H9 (cell line): ENCODE results near the gene STK38L. TPM values are rescaled to one million over a fixed set of nuclear protein-coding genes. Genes with fewer than 3 reads are reported as not detected.

Experiments
- DNase-seq: peaks from one replicate; pipeline ENCODE4 v3.0.0-alpha.2; 2017
- H2AFZ ChIP-seq: one replicate; pipeline ENCODE4 v1.6.1; 2013; ENCODE audit warnings: mild to moderate bottlenecking, low read length, control low read depth, moderate library complexity
- H2AK5ac ChIP-seq: 2 replicates; pipeline ENCODE4 v1.6.1; 2013; ENCODE audit warnings: low read length, control low read depth, mixed read lengths; ENCODE audit not compliant: insufficient read length
- H2BK120ac ChIP-seq: one replicate; pipeline ENCODE4 v1.6.1; 2013; ENCODE audit warnings: low read depth, mild to moderate bottlenecking, low read length, control low read depth, inconsistent platforms; ENCODE audit not compliant: poor library complexity, severe bottlenecking
- H2BK12ac ChIP-seq: 2 replicates; pipeline ENCODE4 v1.6.1; 2013; ENCODE audit warnings: low read length, control low read depth, mixed read lengths, low read depth; ENCODE audit not compliant: insufficient read length
- H2BK15ac ChIP-seq: 2 replicates; pipeline ENCODE4 v1.6.1; 2013; ENCODE audit warnings: low read depth, low read length, control low read depth
- H2BK20ac ChIP-seq: one replicate; pipeline ENCODE4 v1.6.1; 2013; ENCODE audit warnings: low read depth, mild to moderate bottlenecking, low read length, control low read depth, inconsistent platforms; ENCODE audit not compliant: poor library complexity, severe bottlenecking
- H2BK5ac ChIP-seq: 2 replicates; pipeline ENCODE4 v1.6.1; 2013; ENCODE audit warnings: low read length, control low read depth, mixed read lengths; ENCODE audit not compliant: insufficient read length
- H3K14ac ChIP-seq: 2 replicates; pipeline ENCODE4 v1.6.1; 2013; ENCODE audit warnings: low read length, control low read depth; ENCODE audit not compliant: insufficient read depth
- H3K18ac ChIP-seq: 2 replicates; pipeline ENCODE4 v1.6.1; 2013; ENCODE audit warnings: low read depth, mild to moderate bottlenecking, mixed read lengths, low read length, control low read depth; ENCODE audit not compliant: insufficient read length
- H3K23ac ChIP-seq: 2 replicates; pipeline ENCODE4 v1.6.1; 2013; ENCODE audit warnings: low read length, control low read depth, mixed read lengths, low read depth; ENCODE audit not compliant: insufficient read length
- H3K23me2 ChIP-seq: 2 replicates; pipeline ENCODE4 v1.6.1; 2013; ENCODE audit warnings: low read depth, mild to moderate bottlenecking, mixed read lengths, low read length, control low read depth; ENCODE audit not compliant: insufficient read length, poor library complexity, severe bottlenecking
- H3K27ac ChIP-seq: 2 replicates; pipeline ENCODE4 v1.5.1; 2013; ENCODE audit warnings: low read length, control low read depth, mixed read lengths, low read depth; ENCODE audit not compliant: insufficient read length
- H3K27me3 ChIP-seq: 2 replicates; pipeline ENCODE4 v1.6.1; 2013; ENCODE audit warnings: low read length, control low read depth, inconsistent platforms; ENCODE audit not compliant: insufficient read depth
- H3K4ac ChIP-seq: 2 replicates; pipeline ENCODE4 v1.6.1; 2013; ENCODE audit warnings: low read depth, mild to moderate bottlenecking, control low read depth, inconsistent platforms, low read length, moderate library complexity
- H3K4me1 ChIP-seq: 2 replicates; pipeline ENCODE4 v1.6.1; 2013; ENCODE audit warnings: low read length, control low read depth, inconsistent platforms; ENCODE audit not compliant: insufficient read depth
- H3K4me2 ChIP-seq: 2 replicates; pipeline ENCODE4 v1.6.1; 2013; ENCODE audit warnings: low read length, control low read depth, mixed read lengths; ENCODE audit not compliant: insufficient read length, insufficient read depth
- H3K56ac ChIP-seq: 2 replicates; pipeline ENCODE4 v1.6.1; 2013; ENCODE audit warnings: low read depth, mild to moderate bottlenecking, mixed read lengths, low read length, control low read depth; ENCODE audit not compliant: insufficient read length
- H3K79me1 ChIP-seq: 2 replicates; pipeline ENCODE4 v1.6.1; 2013; ENCODE audit warnings: low read depth, mild to moderate bottlenecking, moderate library complexity, low read length, control low read depth, inconsistent platforms; ENCODE audit not compliant: insufficient read depth, poor library complexity, severe bottlenecking
- H3K79me2 ChIP-seq: 2 replicates; pipeline ENCODE4 v1.6.1; 2013; ENCODE audit warnings: low read length, control low read depth, inconsistent platforms; ENCODE audit not compliant: insufficient read depth
- H3K9ac ChIP-seq: 2 replicates; pipeline ENCODE4 v1.6.1; 2013; ENCODE audit warnings: low read length, control low read depth, mixed read lengths; ENCODE audit not compliant: insufficient read length; ENCODE audit errors: extremely low read depth
- H3K9me3 ChIP-seq: one replicate; pipeline ENCODE4 v1.6.1; 2013; ENCODE audit warnings: low read depth, low read length, inconsistent platforms; ENCODE audit not compliant: control insufficient read depth
- H3T11ph ChIP-seq: one replicate; pipeline ENCODE4 v1.6.1; 2013; ENCODE audit warnings: mild to moderate bottlenecking, low read length, control low read depth, inconsistent platforms
- H4K20me1 ChIP-seq: one replicate; pipeline ENCODE4 v1.6.1; 2013; ENCODE audit not compliant: control insufficient read depth, insufficient read length, insufficient read depth
- H4K5ac ChIP-seq: 2 replicates; pipeline ENCODE4 v1.6.1; 2013; ENCODE audit warnings: low read depth, mild to moderate bottlenecking, mixed read lengths, low read length, control low read depth; ENCODE audit not compliant: insufficient read length
- H4K8ac ChIP-seq: replicated peaks from 2 replicates; pipeline ENCODE4 v1.6.1; 2013; ENCODE audit warnings: low read length, control low read depth, mixed read lengths, low read depth; ENCODE audit not compliant: insufficient read length
- H4K91ac ChIP-seq: 2 replicates; pipeline ENCODE4 v1.6.1; 2013; ENCODE audit warnings: low read depth, mild to moderate bottlenecking, moderate library complexity, mixed read lengths, low read length, control low read depth; ENCODE audit not compliant: insufficient read length
- H3K27ac Mint-ChIP-seq, 3 experiments: 2 replicates in 2 of 3; 3 replicates in 1 of 3; pipeline ENCODE4 v1.8.0; 2020 to 2021; ENCODE audit warnings: mixed read lengths in 3 of 3, mild to moderate bottlenecking in 1 of 3, moderate library complexity in 1 of 3
- H3K27me3 Mint-ChIP-seq: 2 replicates; pipeline ENCODE4 v1.8.0; 2021; ENCODE audit warnings: low read depth, mild to moderate bottlenecking, moderate library complexity, mixed read lengths
- H3K36me3 Mint-ChIP-seq, 3 experiments: 2 replicates in 2 of 3; 3 replicates in 1 of 3; pipeline ENCODE4 v1.8.0; 2020 to 2021; ENCODE audit warnings: low read depth in 3 of 3, mixed read lengths in 3 of 3; ENCODE audit not compliant: insufficient read depth in 1 of 3
- H3K4me1 Mint-ChIP-seq, 2 experiments: 2 replicates each; pipeline ENCODE4 v1.8.0; 2020; ENCODE audit warnings: mixed read lengths in 2 of 2
- H3K4me3 Mint-ChIP-seq, 2 experiments: 2 replicates in 1 of 2; 3 replicates in 1 of 2; pipeline ENCODE4 v1.8.0; 2020 to 2021; ENCODE audit warnings: mild to moderate bottlenecking in 2 of 2, mixed read lengths in 2 of 2, moderate library complexity in 1 of 2
- H3K9me3 Mint-ChIP-seq, 2 experiments: 2 replicates in 1 of 2; 3 replicates in 1 of 2; pipeline ENCODE4 v1.8.0; 2020; ENCODE audit warnings: mild to moderate bottlenecking in 2 of 2, mixed read lengths in 2 of 2, moderate library complexity in 1 of 2
- WGBS: extraction: QIAGEN DNeasy Blood & Tissue Kit; methylation state at CpG from one replicate; pipeline ENCODE4 v1.1.7; 2013; ENCODE audit warnings: missing lambda C conversion rate, low lambda C conversion rate, mixed read lengths; ENCODE audit not compliant: insufficient read length; ENCODE audit errors: extremely low coverage; 5-methylcytosine and 5-hydroxymethylcytosine counted together
- total RNA-seq: library from RNA; stranded (reverse); gene quantifications from 2 replicates; pipeline ENCODE4 v1.2.1, GENCODE V29; 2021
- TF ChIP-seq, protein P1 (sequence below): fragments of 200-600 bp; sonication (generic); conservative IDR thresholded peaks from 3 replicates; pipeline ENCODE4 v1.8.0; 2021; ENCODE audit warnings: antibody characterized with exemption, mild to moderate bottlenecking

The STK38L gene
- total RNA-seq, 1 experiment from 2014 or later = 44.9 TPM

- H4K5ac ChIP-seq = no peak overlapping the region
- H2BK15ac ChIP-seq = no peak overlapping the region
- Mint-ChIP-seq H3K27me3 (no peaks in the 10 kb centered on the region), H3K36me3 (peaks cover 9 to 47% (median 37%) of the 10 kb centered on the region in 3 experiments), H3K4me1 (peaks cover 10% of the 10 kb centered on the region in 2 experiments), H3K4me3 (no peak overlapping the region), H3K27ac (no peak overlapping the region), H3K9me3 (no peaks in the 10 kb centered on the region)
- no peak overlapping the region for H3K4me2 ChIP-seq
- H4K20me1 ChIP-seq = no peaks in the 10 kb centered on the region
- no CpG with 5 or more reads among the region's 1 CpG for WGBS
- H3K79me2 ChIP-seq = no peaks in the 10 kb centered on the region
- no peak overlapping the region for H4K8ac ChIP-seq
- no peaks in the 10 kb centered on the region for H3K27me3 ChIP-seq
- TF ChIP-seq, protein P1, sequence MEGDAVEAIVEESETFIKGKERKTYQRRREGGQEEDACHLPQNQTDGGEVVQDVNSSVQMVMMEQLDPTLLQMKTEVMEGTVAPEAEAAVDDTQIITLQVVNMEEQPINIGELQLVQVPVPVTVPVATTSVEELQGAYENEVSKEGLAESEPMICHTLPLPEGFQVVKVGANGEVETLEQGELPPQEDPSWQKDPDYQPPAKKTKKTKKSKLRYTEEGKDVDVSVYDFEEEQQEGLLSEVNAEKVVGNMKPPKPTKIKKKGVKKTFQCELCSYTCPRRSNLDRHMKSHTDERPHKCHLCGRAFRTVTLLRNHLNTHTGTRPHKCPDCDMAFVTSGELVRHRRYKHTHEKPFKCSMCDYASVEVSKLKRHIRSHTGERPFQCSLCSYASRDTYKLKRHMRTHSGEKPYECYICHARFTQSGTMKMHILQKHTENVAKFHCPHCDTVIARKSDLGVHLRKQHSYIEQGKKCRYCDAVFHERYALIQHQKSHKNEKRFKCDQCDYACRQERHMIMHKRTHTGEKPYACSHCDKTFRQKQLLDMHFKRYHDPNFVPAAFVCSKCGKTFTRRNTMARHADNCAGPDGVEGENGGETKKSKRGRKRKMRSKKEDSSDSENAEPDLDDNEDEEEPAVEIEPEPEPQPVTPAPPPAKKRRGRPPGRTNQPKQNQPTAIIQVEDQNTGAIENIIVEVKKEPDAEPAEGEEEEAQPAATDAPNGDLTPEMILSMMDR = no peak
- no peak overlapping the region for H3K23ac ChIP-seq
- H3K9me3 ChIP-seq = no peaks in the 10 kb centered on the region
- H2AFZ ChIP-seq = no peak overlapping the region
- H3K4ac ChIP-seq = no peak overlapping the region
- H3K14ac ChIP-seq = no peak overlapping the region
- no peak overlapping the region for H2BK120ac ChIP-seq
- H3K23me2 ChIP-seq = no peaks in the 10 kb centered on the region
- H3K56ac ChIP-seq = no peak overlapping the region
- no peaks in the 10 kb centered on the region; the same call in 1 of the 2 replicates for H3K4me1 ChIP-seq
- no peak overlapping the region for H2BK12ac ChIP-seq
- no peak for DNase-seq
- no peak overlapping the region for H2BK5ac ChIP-seq
- no peak overlapping the region for H4K91ac ChIP-seq
- H2BK20ac ChIP-seq = no peak overlapping the region
- H3K9ac ChIP-seq = no peak overlapping the region
- H3K18ac ChIP-seq = no peak overlapping the region
- no peak overlapping the region for H3K27ac ChIP-seq
- H3K79me1 ChIP-seq = no peaks in the 10 kb centered on the region
- no peak overlapping the region for H3T11ph ChIP-seq
- no peak overlapping the region for H2AK5ac ChIP-seq
Observed at GRCh38 chr12:27316947-27317346, 72.9 kb downstream of the STK38L start.
